Peyer's patch (tissue), 4 donors: ENCODE measurements around the gene NFS1.

Experiments
- POLR2A ChIP-seq, 2 donors: fragments of 450-650 bp; IDR thresholded peaks; one replicate each; pipeline ENCODE4 v1.5.1; 2017; ENCODE audit warnings: antibody characterized with exemption in 2 of 2, mild to moderate bottlenecking in 2 of 2, moderate library complexity in 2 of 2
- TF ChIP-seq, protein P1 (sequence below), 6 experiments: fragments of 450-650 bp in 4 of 6; fragments of 200-600 bp in 2 of 6; sonication (generic) in 1 of 6; IDR thresholded peaks; one replicate each; pipeline ENCODE4 v1.5.1; 2017 to 2019; ENCODE audit warnings: antibody characterized with exemption in 6 of 6, mild to moderate bottlenecking in 3 of 6, moderate library complexity in 1 of 6

GRCh38 chr20:35644806-35645205, 54.3 kb downstream of the NFS1 start:
- TF ChIP-seq, protein P1, sequence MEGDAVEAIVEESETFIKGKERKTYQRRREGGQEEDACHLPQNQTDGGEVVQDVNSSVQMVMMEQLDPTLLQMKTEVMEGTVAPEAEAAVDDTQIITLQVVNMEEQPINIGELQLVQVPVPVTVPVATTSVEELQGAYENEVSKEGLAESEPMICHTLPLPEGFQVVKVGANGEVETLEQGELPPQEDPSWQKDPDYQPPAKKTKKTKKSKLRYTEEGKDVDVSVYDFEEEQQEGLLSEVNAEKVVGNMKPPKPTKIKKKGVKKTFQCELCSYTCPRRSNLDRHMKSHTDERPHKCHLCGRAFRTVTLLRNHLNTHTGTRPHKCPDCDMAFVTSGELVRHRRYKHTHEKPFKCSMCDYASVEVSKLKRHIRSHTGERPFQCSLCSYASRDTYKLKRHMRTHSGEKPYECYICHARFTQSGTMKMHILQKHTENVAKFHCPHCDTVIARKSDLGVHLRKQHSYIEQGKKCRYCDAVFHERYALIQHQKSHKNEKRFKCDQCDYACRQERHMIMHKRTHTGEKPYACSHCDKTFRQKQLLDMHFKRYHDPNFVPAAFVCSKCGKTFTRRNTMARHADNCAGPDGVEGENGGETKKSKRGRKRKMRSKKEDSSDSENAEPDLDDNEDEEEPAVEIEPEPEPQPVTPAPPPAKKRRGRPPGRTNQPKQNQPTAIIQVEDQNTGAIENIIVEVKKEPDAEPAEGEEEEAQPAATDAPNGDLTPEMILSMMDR (IDR thresholded peaks at IDR 0.05) = no peak
- TF ChIP-seq POLR2A (IDR thresholded peaks at IDR 0.05) = no peak
